AG04450 (cell line): ENCODE results near the gene GPR26. TPM values are rescaled to one million over a fixed set of nuclear protein-coding genes. Genes with fewer than 3 reads are reported as not detected.

ENCODE experiments used
- CTCF ChIA-PET: fragments of 300-600, 350-600 bp; formaldehyde crosslinking; extraction: SDS; loops from one replicate; lab custom pipeline; 2022; ENCODE audit warnings: antibody characterized with exemption, inconsistent platforms; lab: Charles Lee
- POLR2A ChIA-PET: fragments of 350-600 bp; formaldehyde crosslinking; extraction: SDS; loops from one replicate; lab custom pipeline; 2021; ENCODE audit warnings: antibody characterized with exemption, inconsistent platforms; lab: Yijun Ruan, JAX
- DNase-seq: peaks from one replicate; pipeline ENCODE4 v3.0.0-alpha.2; 2011; ENCODE audit warnings: low read depth, low spot score
- H3K27ac ChIP-seq: one replicate; pipeline ENCODE4 v1.5.1; 2012; ENCODE audit warnings: low read depth, low read length, control low read depth
- H3K27me3 ChIP-seq: one replicate; pipeline ENCODE4 v1.6.0; 2012; ENCODE audit warnings: low read length; ENCODE audit not compliant: control insufficient read depth, insufficient read depth
- H3K4me3 ChIP-seq: 2 replicates; pipeline ENCODE4 v1.5.1; 2011; ENCODE audit warnings: mild to moderate bottlenecking, low read depth, low read length, control low read depth
- H3K9me3 ChIP-seq: 2 replicates; pipeline ENCODE4 v1.5.1; 2012; ENCODE audit warnings: low read length; ENCODE audit not compliant: control insufficient read depth, insufficient read depth
- CTCF ChIP-seq: IDR thresholded peaks from 2 replicates; pipeline ENCODE4 v1.5.1; 2011; ENCODE audit warnings: low read depth, low read length, control low read depth, inconsistent platforms
- polyA plus RNA-seq: library from polyadenylated mRNA; depleted of rRNA; stranded (reverse); fragments of >200 nt; gene quantifications from 2 replicates; pipeline ENCODE4 v1.2.3, GENCODE V29; 2011

GPR26 gene
- polyA plus RNA-seq, 1 experiment = not detected

GRCh38 chr10:123621492-123621891, 44.7 kb upstream of the GPR26 start:
- Histone ChIP-seq H3K4me3 (no peak overlapping the region), H3K9me3 (peaks cover 58% of the 10 kb centered on the region), H3K27me3 (no peaks in the 10 kb centered on the region), H3K27ac (no peak overlapping the region)
- POLR2A ChIA-PET = no interaction called here
- DNase-seq = no peak
- no peak for TF ChIP-seq CTCF
- CTCF ChIA-PET = no interaction called here

GRCh38 chr10:123621916-123622315, 44.2 kb upstream of the GPR26 start:
- POLR2A ChIA-PET = no interaction called here
- CTCF ChIA-PET = no interaction called here
- DNase-seq = no peak

DNA sequence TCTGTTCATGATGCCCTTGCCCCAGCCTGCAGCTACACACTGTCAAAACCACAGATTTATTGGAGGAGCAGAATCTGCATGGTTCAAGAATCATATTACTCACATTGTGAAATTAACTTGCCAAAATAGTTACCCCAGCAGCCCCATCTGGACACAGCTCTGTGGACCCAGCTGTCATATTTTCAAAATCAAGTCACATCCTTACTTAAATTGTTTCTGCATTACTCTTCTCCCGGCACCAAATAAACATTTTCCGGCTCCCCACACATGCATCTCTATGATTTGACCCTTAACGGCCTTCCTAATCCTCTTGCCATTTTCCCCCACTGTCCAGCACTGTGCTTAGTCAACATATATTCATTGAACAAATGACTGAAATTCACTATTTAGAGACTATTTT, 43.8 kb upstream of the GPR26 start:
- H3K9me3 ChIP-seq = peaks cover 58% of the 10 kb centered on the region
- no peak for TF ChIP-seq CTCF
- CTCF ChIA-PET = no interaction called here
- no peak for DNase-seq
- H3K27me3 ChIP-seq = no peaks in the 10 kb centered on the region
- no peak overlapping the region for H3K4me3 ChIP-seq
- POLR2A ChIA-PET = no interaction called here
- no peak overlapping the region for H3K27ac ChIP-seq

More at GRCh38 chr10:123621916-123622315, 44.2 kb upstream of the GPR26 start:
- no peak overlapping the region for H3K4me3 ChIP-seq
- no peak overlapping the region for H3K27ac ChIP-seq
- no peak for TF ChIP-seq CTCF
- H3K27me3 ChIP-seq = no peaks in the 10 kb centered on the region
- peaks cover 58% of the 10 kb centered on the region for H3K9me3 ChIP-seq

- Histone ChIP-seq H3K27ac (no peak overlapping the region), H3K9me3 (peaks cover 50% of the 10 kb centered on the region), H3K4me3 (no peak overlapping the region), H3K27me3 (no peaks in the 10 kb centered on the region)
- no peak for TF ChIP-seq CTCF
- DNase-seq = no peak
- CTCF ChIA-PET = no interaction called here
- POLR2A ChIA-PET = no interaction called here
Observed at GRCh38 chr10:123624086-123624485, 42.1 kb upstream of the GPR26 start.

- Histone ChIP-seq H3K9me3 (peaks cover 25% of the 10 kb centered on the region; the same call in 1 of the 2 replicates), H3K27ac (no peak overlapping the region), H3K27me3 (no peaks in the 10 kb centered on the region), H3K4me3 (no peak overlapping the region)
- CTCF ChIA-PET = no interaction called here
- TF ChIP-seq CTCF = no peak
- DNase-seq = no peak
- POLR2A ChIA-PET = no interaction called here
Observed at GRCh38 chr10:123633106-123633505, 33.0 kb upstream of the GPR26 start.
